PC-3 (cell line): ENCODE data around the gene APH1B. TPM values are rescaled to one million over a fixed set of nuclear protein-coding genes. Genes with fewer than 3 reads are reported as not detected.

ENCODE experiments used
- ATAC-seq: fragments of 200-7000 bp; cut with Tn5 transposase; 2 replicates; pipeline ENCODE4 v1.9.1; 2020; ENCODE audit warnings: mild to moderate bottlenecking, moderate library complexity
- BruUV-seq: library from RNA; stranded (reverse); fragments of 400-500 nt; replicated peaks from 2 replicates; lab custom pipeline; 2021; lab: Mats Ljungman, UMichigan
- CTCF ChIA-PET: fragments of 300-600 bp; sonication (Branson Sonifier 250); formaldehyde crosslinking; loops from one replicate; lab custom pipeline; 2022; ENCODE audit warnings: antibody characterized with exemption; lab: Charles Lee
- POLR2A ChIA-PET: fragments of 300-600 bp; sonication (Branson Sonifier 250); formaldehyde crosslinking; loops from one replicate; lab custom pipeline; 2022; ENCODE audit warnings: antibody characterized with exemption; ENCODE audit not compliant: unreplicated experiment; lab: Charles Lee
- DNase-seq: peaks from one replicate; pipeline ENCODE4 v3.0.0-alpha.2; 2015
- H2AFZ ChIP-seq: fragments of 300-600 bp; sonication (generic); 2 replicates; pipeline ENCODE4 v1.6.0; 2016; ENCODE audit warnings: antibody characterized with exemption, low read length
- H3F3A ChIP-seq: fragments of 300-600 bp; sonication (generic); one replicate; pipeline ENCODE4 v1.6.0; 2017; ENCODE audit warnings: antibody characterized with exemption, low read length, control low read depth, mild to moderate bottlenecking; ENCODE audit not compliant: unreplicated experiment
- H3K27ac ChIP-seq: fragments of 300-600 bp; sonication (generic); 2 replicates; pipeline ENCODE4 v1.5.1; 2016; ENCODE audit warnings: mild to moderate bottlenecking, low read length
- H3K27me3 ChIP-seq: fragments of 300-600 bp; sonication (generic); 2 replicates; pipeline ENCODE4 v1.6.1; 2016; ENCODE audit warnings: low read length, mixed read lengths
- H3K36me3 ChIP-seq: fragments of 300-600 bp; sonication (generic); 2 replicates; pipeline ENCODE4 v1.6.1; 2016; ENCODE audit warnings: low read depth, mixed run types, low read length, mixed read lengths
- H3K4me1 ChIP-seq: fragments of 300-600 bp; sonication (generic); 2 replicates; pipeline ENCODE4 v1.5.1; 2016; ENCODE audit warnings: low read length; ENCODE audit not compliant: insufficient read depth
- H3K4me2 ChIP-seq: fragments of 300-600 bp; sonication (generic); 2 replicates; pipeline ENCODE4 v1.6.0; 2016; ENCODE audit warnings: low read length
- H3K4me3 ChIP-seq: fragments of 300-600 bp; sonication (generic); 2 replicates; pipeline ENCODE4 v1.5.1; 2016; ENCODE audit warnings: mild to moderate bottlenecking, low read length, mixed read lengths
- H3K79me2 ChIP-seq: fragments of 300-600 bp; sonication (generic); 2 replicates; pipeline ENCODE4 v1.6.1; 2017; ENCODE audit warnings: low read length, mixed read lengths
- H3K9ac ChIP-seq: fragments of 300-600 bp; sonication (generic); 2 replicates; pipeline ENCODE4 v1.6.0; 2016; ENCODE audit warnings: mild to moderate bottlenecking, low read length
- H3K9me2 ChIP-seq: fragments of 300-600 bp; sonication (generic); replicated peaks from 2 replicates; pipeline ENCODE4 v1.6.1; 2016; ENCODE audit warnings: mixed run types, low read length, mixed read lengths
- H3K9me3 ChIP-seq: fragments of 300-600 bp; sonication (generic); 2 replicates; pipeline ENCODE4 v1.6.1; 2016; ENCODE audit warnings: low read length, mixed read lengths
- H4K20me1 ChIP-seq: fragments of 300-600 bp; sonication (generic); 2 replicates; pipeline ENCODE4 v1.6.1; 2016; ENCODE audit warnings: low read length, mixed read lengths
- EZH2 ChIP-seq: fragments of 300-600 bp; sonication (generic); IDR thresholded peaks from one replicate; pipeline ENCODE4 v1.6.1; 2017; ENCODE audit warnings: antibody characterized with exemption, mild to moderate bottlenecking, low read length; ENCODE audit not compliant: unreplicated experiment
- EZH2phosphoT487 ChIP-seq: fragments of 300-600 bp; sonication (generic); IDR thresholded peaks from 2 replicates; pipeline ENCODE4 v1.6.1; 2018; ENCODE audit warnings: mild to moderate bottlenecking, antibody characterized with exemption, low read length, borderline replicate concordance
- intact Hi-C: fragments of 100-400 bp; cut with micrococcal nuclease; formaldehyde crosslinking; loops from 2 replicates; pipeline ENCODE4 v1.9.0; 2023
- total RNA-seq: library from RNA; depleted of rRNA; stranded (reverse); fragments of >200 nt; gene quantifications from 2 replicates; pipeline ENCODE4 v1.2.3, GENCODE V29; 2014
- TF ChIP-seq, protein P1 (sequence below): fragments of 300-600 bp; sonication (generic); conservative IDR thresholded peaks from 2 replicates; pipeline ENCODE4 v1.5.1; 2017; ENCODE audit warnings: antibody characterized with exemption, low read depth, mild to moderate bottlenecking, low read length

The APH1B gene
- total RNA-seq, 1 experiment from 2014 or later, result 2.8 TPM

DNA sequence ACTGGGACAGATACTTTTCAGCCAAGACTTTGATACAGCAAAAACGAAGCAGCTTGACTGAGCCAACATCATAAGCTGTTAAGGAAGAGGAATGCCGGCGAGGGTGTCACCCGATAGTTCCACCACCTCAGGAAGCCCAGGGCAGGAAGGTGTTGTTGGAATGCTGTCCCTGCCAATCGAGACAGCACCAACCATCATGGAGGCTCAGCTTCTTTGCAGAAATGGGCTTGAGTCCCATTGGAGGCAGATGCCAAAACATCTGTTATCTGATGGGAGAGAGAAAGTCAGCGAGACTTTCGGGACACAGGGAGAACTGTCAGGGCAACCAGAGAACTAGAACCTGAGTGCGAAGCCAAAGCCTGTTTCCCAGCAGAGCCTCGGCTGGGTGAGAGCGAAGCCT, 53.5 kb downstream of the APH1B start:
- Histone ChIP-seq H2AFZ (peak overlapping the region; percentile 19; the same call in 1 of the 2 replicates), H3K9me2 (no peaks in the 10 kb centered on the region), H3K36me3 (no peaks in the 10 kb centered on the region), H3K4me1 (peaks cover 28% of the 10 kb centered on the region), H3K4me2 (no peak overlapping the region), H3K4me3 (no peak overlapping the region), H3K9me3 (no peaks in the 10 kb centered on the region), H3K9ac (no peak overlapping the region; the same call in 1 of the 2 replicates), H3K27ac (peak overlapping the region; percentile 63), H3K27me3 (no peaks in the 10 kb centered on the region), H3F3A (no peaks in the 10 kb centered on the region), H3K79me2 (no peaks in the 10 kb centered on the region), H4K20me1 (no peaks in the 10 kb centered on the region)
- no peak for TF ChIP-seq EZH2phosphoT487
- intact Hi-C loops, result loop anchor here (5.0 kb wide), 1 partner anchor 51 kb away; the partner anchor contains the start of gene CA12
- DNase-seq (no peak), ATAC-seq (no peak)
- ChIA-PET POLR2A (no interaction called here), CTCF (no interaction called here)
- BruUV-seq, result no TSS peak

DNA sequence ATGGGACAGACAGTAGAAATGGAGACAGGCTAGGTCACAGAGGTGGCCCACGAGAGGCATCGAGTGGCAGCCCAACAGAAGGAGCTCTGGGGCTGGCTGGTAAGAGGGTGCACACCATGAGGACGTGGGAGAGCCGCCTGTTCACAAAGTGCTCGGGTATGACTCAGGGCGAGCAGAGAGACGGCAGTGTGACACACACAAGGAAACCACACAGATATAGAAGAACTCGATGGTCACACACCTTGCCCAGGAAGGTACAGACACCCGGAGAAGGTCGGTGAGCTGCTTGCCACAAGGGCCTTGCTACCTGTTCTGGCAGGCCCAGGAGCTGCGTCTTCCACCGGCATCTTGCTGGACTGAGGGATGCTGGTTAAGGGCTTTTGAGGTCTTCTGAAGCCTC, 54.1 kb downstream of the APH1B start:
- Histone ChIP-seq H3K27me3 (no peaks in the 10 kb centered on the region), H3K27ac (peak overlapping the region; percentile 63), H3K4me3 (no peak overlapping the region), H3K79me2 (no peaks in the 10 kb centered on the region), H3F3A (no peaks in the 10 kb centered on the region), H4K20me1 (no peaks in the 10 kb centered on the region), H3K9me2 (no peaks in the 10 kb centered on the region), H3K9ac (no peak overlapping the region; the same call in 1 of the 2 replicates), H3K4me2 (peak overlapping the region; percentile 30), H2AFZ (peak overlapping the region; percentile 19; the same call in 1 of the 2 replicates), H3K9me3 (no peaks in the 10 kb centered on the region), H3K4me1 (peaks cover 28% of the 10 kb centered on the region), H3K36me3 (no peaks in the 10 kb centered on the region)
- CTCF ChIA-PET, result no interaction called here
- POLR2A ChIA-PET, result no interaction called here
- TF ChIP-seq, protein P1, sequence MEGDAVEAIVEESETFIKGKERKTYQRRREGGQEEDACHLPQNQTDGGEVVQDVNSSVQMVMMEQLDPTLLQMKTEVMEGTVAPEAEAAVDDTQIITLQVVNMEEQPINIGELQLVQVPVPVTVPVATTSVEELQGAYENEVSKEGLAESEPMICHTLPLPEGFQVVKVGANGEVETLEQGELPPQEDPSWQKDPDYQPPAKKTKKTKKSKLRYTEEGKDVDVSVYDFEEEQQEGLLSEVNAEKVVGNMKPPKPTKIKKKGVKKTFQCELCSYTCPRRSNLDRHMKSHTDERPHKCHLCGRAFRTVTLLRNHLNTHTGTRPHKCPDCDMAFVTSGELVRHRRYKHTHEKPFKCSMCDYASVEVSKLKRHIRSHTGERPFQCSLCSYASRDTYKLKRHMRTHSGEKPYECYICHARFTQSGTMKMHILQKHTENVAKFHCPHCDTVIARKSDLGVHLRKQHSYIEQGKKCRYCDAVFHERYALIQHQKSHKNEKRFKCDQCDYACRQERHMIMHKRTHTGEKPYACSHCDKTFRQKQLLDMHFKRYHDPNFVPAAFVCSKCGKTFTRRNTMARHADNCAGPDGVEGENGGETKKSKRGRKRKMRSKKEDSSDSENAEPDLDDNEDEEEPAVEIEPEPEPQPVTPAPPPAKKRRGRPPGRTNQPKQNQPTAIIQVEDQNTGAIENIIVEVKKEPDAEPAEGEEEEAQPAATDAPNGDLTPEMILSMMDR, result no peak
- TF ChIP-seq EZH2phosphoT487, result no peak
- no peak for TF ChIP-seq EZH2
- no TSS peak for BruUV-seq
- DNase-seq (peak; percentile 67), ATAC-seq (peak; percentile 59)
- intact Hi-C loops, result loop anchor here (5.0 kb wide), 1 partner anchor 51 kb away; the partner anchor contains the start of gene CA12

DNA sequence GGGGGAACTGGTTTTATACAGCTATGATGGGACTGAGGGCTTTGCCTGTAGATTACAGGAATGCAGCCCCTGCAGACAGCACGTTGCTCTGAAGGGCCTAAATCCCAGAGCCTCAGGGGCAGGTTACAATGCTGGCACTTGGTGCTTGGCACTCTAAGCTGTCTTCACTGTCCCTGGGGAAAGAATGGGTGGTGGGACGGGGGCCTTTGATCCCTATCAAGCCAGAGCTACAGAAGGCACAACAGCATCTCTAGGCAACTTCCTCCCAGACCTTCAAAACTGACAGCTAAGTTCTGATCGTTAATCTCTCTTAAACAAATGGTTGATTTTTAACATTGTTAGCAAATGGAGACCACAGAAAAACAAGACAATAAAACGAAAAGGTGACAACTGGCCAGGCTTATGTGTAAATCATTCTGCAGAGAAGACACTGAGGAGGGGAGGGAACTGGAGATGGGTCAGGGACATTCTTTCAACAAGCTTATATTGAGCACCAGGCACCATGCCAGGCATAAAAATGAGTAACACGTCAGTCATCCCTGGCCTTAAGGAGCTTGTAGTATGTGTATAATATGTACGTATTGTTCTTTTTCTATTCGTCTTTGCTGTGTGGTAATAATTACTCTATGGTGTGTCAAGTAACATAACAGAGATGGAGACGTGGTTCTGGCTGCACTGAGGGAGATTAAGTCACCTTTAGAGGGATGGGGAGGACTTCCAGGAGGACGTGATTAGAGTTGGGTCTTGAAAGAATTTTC, 55.1 kb downstream of the APH1B start:
- ChIA-PET POLR2A (no interaction called here), CTCF (no interaction called here)
- Histone ChIP-seq H3K9me2 (no peaks in the 10 kb centered on the region), H3K4me3 (no peak overlapping the region), H4K20me1 (no peaks in the 10 kb centered on the region), H3K27me3 (no peaks in the 10 kb centered on the region), H3F3A (no peaks in the 10 kb centered on the region), H3K9ac (no peak overlapping the region), H3K36me3 (no peaks in the 10 kb centered on the region), H3K27ac (peak overlapping the region; percentile 63), H3K79me2 (no peaks in the 10 kb centered on the region), H3K9me3 (no peaks in the 10 kb centered on the region), H3K4me2 (peak overlapping the region; percentile 30; the same call in 1 of the 2 replicates), H2AFZ (no peak overlapping the region), H3K4me1 (peaks cover 28% of the 10 kb centered on the region)
- DNase-seq (peak; percentile 98), ATAC-seq (peak; percentile 91)
- TF ChIP-seq, protein P1, result no peak
- TF ChIP-seq EZH2 (no peak), EZH2phosphoT487 (no peak)
- no TSS peak for BruUV-seq
- intact Hi-C loops, result loop anchor here (5.0 kb wide), 1 partner anchor 50 kb away; the partner anchor contains the start of gene CA12
